Endothelial cell of umbilical vein (primary cell): ENCODE data around the gene SMOC2.

Experiments used
- EZH2 ChIP-seq: IDR thresholded peaks from 2 replicates; pipeline ENCODE4 v1.6.1; 2012; ENCODE audit warnings: borderline replicate concordance, low read depth, mild to moderate bottlenecking, moderate library complexity, low read length, inconsistent platforms; ENCODE audit not compliant: severe bottlenecking
- JUN ChIP-seq: IDR thresholded peaks from 2 replicates; pipeline ENCODE4 v1.6.1; 2011; ENCODE audit warnings: borderline replicate concordance, low read depth; ENCODE audit not compliant: insufficient read length, insufficient read depth
- MYC ChIP-seq: IDR thresholded peaks from one replicate; pipeline ENCODE4 v1.6.1; 2011; ENCODE audit warnings: mild to moderate bottlenecking, low read depth, low read length
- POLR2A ChIP-seq: IDR thresholded peaks from 2 replicates; pipeline ENCODE4 v1.6.1; 2012; ENCODE audit warnings: low read depth, mild to moderate bottlenecking, control low read depth, low read length
- TF ChIP-seq, protein P1 (sequence below), 2 donors: IDR thresholded peaks; 1 replicate in 1 of 2; 2 replicates in 1 of 2; pipeline ENCODE4 v1.5.1; 2011; ENCODE audit warnings: low read length in 2 of 2, mild to moderate bottlenecking in 2 of 2, moderate library complexity in 2 of 2, control low read depth in 1 of 2, inconsistent platforms in 1 of 2, low read depth in 1 of 2; ENCODE audit not compliant: insufficient read depth in 1 of 2; ENCODE audit errors: extremely low read depth in 1 of 2

DNA sequence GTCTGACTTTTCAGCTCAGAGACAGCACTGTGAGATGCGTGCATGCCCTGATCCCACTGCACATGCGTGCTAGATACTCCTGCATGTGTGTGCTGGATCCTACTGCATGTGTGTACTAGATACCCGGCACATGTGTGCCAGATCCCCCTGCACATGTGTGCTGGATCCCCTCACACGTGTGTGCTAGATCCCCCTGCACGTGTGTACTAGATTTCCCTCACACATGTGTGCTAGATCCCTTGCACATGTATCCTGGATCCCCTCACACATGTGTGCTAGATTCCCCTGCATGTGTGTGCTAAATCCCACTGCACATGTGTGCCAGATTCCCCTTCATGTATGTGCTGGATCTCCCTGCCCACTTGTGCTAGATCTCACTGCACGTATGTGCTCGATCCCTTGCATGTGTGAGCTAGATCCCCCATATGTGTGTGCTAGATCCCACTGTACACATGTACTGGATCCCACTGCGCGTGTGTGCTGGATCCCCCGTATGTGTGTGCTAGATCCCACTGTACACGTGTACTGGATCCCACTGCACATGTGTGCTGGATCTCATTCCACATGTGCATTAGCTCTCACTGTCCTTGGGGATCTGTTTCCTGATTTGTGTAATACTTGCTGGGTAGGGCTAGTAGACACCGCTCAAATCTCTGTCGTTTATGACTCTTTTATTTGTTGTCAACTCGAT, 214.6 kb downstream of the SMOC2 start:
- TF ChIP-seq POLR2A (no peak), JUN (no peak), EZH2 (no peak), MYC (no peak)
- TF ChIP-seq, protein P1, sequence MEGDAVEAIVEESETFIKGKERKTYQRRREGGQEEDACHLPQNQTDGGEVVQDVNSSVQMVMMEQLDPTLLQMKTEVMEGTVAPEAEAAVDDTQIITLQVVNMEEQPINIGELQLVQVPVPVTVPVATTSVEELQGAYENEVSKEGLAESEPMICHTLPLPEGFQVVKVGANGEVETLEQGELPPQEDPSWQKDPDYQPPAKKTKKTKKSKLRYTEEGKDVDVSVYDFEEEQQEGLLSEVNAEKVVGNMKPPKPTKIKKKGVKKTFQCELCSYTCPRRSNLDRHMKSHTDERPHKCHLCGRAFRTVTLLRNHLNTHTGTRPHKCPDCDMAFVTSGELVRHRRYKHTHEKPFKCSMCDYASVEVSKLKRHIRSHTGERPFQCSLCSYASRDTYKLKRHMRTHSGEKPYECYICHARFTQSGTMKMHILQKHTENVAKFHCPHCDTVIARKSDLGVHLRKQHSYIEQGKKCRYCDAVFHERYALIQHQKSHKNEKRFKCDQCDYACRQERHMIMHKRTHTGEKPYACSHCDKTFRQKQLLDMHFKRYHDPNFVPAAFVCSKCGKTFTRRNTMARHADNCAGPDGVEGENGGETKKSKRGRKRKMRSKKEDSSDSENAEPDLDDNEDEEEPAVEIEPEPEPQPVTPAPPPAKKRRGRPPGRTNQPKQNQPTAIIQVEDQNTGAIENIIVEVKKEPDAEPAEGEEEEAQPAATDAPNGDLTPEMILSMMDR (IDR thresholded peaks at IDR 0.05; ENCODE audit: extremely low read depth in 1 of 2, insufficient read depth in 1 of 2, low read depth in 1 of 2, low read length in 2 of 2) = no peak
